Ishikawa (cell line): ENCODE data around the gene PTPRN2.

Experiments used
- CEBPB ChIP-seq: IDR thresholded peaks from 2 replicates; pipeline ENCODE4 v1.6.1; 2012
- CREB1 ChIP-seq: IDR thresholded peaks from 2 replicates; pipeline ENCODE4 v1.6.1; 2012; ENCODE audit warnings: low read depth
- EGR1 ChIP-seq: IDR thresholded peaks from 2 replicates; pipeline ENCODE4 v1.6.1; 2012
- EP300 ChIP-seq: IDR thresholded peaks from 2 replicates; pipeline ENCODE4 v1.6.1; 2012; ENCODE audit warnings: borderline replicate concordance
- FOXM1 ChIP-seq: IDR thresholded peaks from 2 replicates; pipeline ENCODE4 v1.6.1; 2012; ENCODE audit warnings: low read depth, borderline replicate concordance
- NFIC ChIP-seq: IDR thresholded peaks from 2 replicates; pipeline ENCODE4 v1.6.1; 2012
- RAD21 ChIP-seq: IDR thresholded peaks from 2 replicates; pipeline ENCODE4 v1.6.1; 2012; ENCODE audit warnings: low read depth
- REST ChIP-seq: IDR thresholded peaks from 2 replicates; pipeline ENCODE4 v1.6.1; 2012; ENCODE audit warnings: low read depth, mild to moderate bottlenecking
- TAF1 ChIP-seq: IDR thresholded peaks from 2 replicates; pipeline ENCODE4 v1.6.1; 2012; ENCODE audit warnings: low read depth, mild to moderate bottlenecking
- TEAD4 ChIP-seq: IDR thresholded peaks from 2 replicates; pipeline ENCODE4 v1.6.1; 2012
- YY1 ChIP-seq: IDR thresholded peaks from 2 replicates; pipeline ENCODE4 v1.6.1; 2012; ENCODE audit warnings: low read depth
- ZBTB7A ChIP-seq: IDR thresholded peaks from 2 replicates; pipeline ENCODE4 v1.6.1; 2012; ENCODE audit warnings: low read depth
- TF ChIP-seq, protein P1 (sequence below): IDR thresholded peaks from 2 replicates; pipeline ENCODE4 v1.6.1; 2012
- TF ChIP-seq, protein P2 (sequence below): IDR thresholded peaks from 2 replicates; pipeline ENCODE4 v1.6.1; 2012

GRCh38 chr7:158272509-158273137 is 315.0 kb downstream of the PTPRN2 start:
- TF ChIP-seq EP300 (no peak), ZBTB7A (no peak), TEAD4 (no peak), REST (no peak), NFIC (no peak), CREB1 (no peak), TAF1 (no peak), RAD21 (no peak), CEBPB (no peak), EGR1 (no peak), YY1 (no peak), FOXM1 (no peak)
- TF ChIP-seq, protein P1, sequence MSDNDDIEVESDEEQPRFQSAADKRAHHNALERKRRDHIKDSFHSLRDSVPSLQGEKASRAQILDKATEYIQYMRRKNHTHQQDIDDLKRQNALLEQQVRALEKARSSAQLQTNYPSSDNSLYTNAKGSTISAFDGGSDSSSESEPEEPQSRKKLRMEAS = no peak
- TF ChIP-seq, protein P2, sequence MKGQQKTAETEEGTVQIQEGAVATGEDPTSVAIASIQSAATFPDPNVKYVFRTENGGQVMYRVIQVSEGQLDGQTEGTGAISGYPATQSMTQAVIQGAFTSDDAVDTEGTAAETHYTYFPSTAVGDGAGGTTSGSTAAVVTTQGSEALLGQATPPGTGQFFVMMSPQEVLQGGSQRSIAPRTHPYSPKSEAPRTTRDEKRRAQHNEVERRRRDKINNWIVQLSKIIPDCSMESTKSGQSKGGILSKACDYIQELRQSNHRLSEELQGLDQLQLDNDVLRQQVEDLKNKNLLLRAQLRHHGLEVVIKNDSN = no peak
